OCI-LY7 (cell line): ENCODE data around the gene TXNL4B. TPM values are rescaled to one million over a fixed set of nuclear protein-coding genes. Genes with fewer than 3 reads are reported as not detected.

Experiments used
- total RNA-seq, 2 experiments: library from RNA; depleted of rRNA in 1 of 2; stranded (reverse); fragments of >200 nt in 1 of 2; shearing (Covaris generic) in 1 of 2; gene quantifications; 2 replicates each; pipeline ENCODE4 v1.2.3, GENCODE V29; 2014 to 2022

The TXNL4B gene
- total RNA-seq, 2 experiments from 2014 or later, result 7.9 to 14.5 TPM

Other genes starting within 250 kb of the TXNL4B start
- gene ATXN1L, start 247.6 kb downstream of the TXNL4B start, total RNA-seq (2014; rRNA removed; shearing (Covaris generic)), result 12.5 and 12.8 TPM in 2 replicates
- gene ATXN1L, start 247.6 kb downstream of the TXNL4B start, total RNA-seq (2022), result 19.5 and 19.9 TPM in 2 replicates
- 10.5 and 14.6 TPM in 2 replicates for gene ZNF821, start 209.4 kb downstream of the TXNL4B start, total RNA-seq (2014; rRNA removed; shearing (Covaris generic))
- gene ZNF821, start 209.4 kb downstream of the TXNL4B start, total RNA-seq (2022), result 17.8 and 20.1 TPM in 2 replicates
- gene IST1, start 198.1 kb downstream of the TXNL4B start, total RNA-seq (2014; rRNA removed; shearing (Covaris generic)), result 147 and 152 TPM in 2 replicates
- gene IST1, start 198.1 kb downstream of the TXNL4B start, total RNA-seq (2022), result 200 and 201 TPM in 2 replicates
- gene PKD1L3, start 93.2 kb downstream of the TXNL4B start, total RNA-seq (2014; rRNA removed; shearing (Covaris generic)), result 0.09 TPM in 1 of 2 replicates, not detected in the other
- gene PKD1L3, start 93.2 kb downstream of the TXNL4B start, total RNA-seq (2022), result not detected in 2 replicates
- gene DHODH, start 84.9 kb downstream of the TXNL4B start, total RNA-seq (2014; rRNA removed; shearing (Covaris generic)), result 12.3 and 15.7 TPM in 2 replicates
- 16.6 and 20.9 TPM in 2 replicates for gene DHODH, start 84.9 kb downstream of the TXNL4B start, total RNA-seq (2022)
- gene HP, start 39.1 kb downstream of the TXNL4B start, total RNA-seq (2014; rRNA removed; shearing (Covaris generic)), result not detected in 2 replicates
- gene HP, start 39.1 kb downstream of the TXNL4B start, total RNA-seq (2022), result not detected in 2 replicates
- gene HPR, start 30.4 kb downstream of the TXNL4B start, total RNA-seq (2014; rRNA removed; shearing (Covaris generic)), result not detected in 2 replicates
- not detected in 2 replicates for gene HPR, start 30.4 kb downstream of the TXNL4B start, total RNA-seq (2022)
- 56.6 and 71.9 TPM in 2 replicates for gene DHX38, start 227 bp upstream of the TXNL4B start, total RNA-seq (2014; rRNA removed; shearing (Covaris generic))
- 84.7 and 86.5 TPM in 2 replicates for gene DHX38, start 227 bp upstream of the TXNL4B start, total RNA-seq (2022)
- 2.7 and 3.1 TPM in 2 replicates for gene PMFBP1, start 78.5 kb upstream of the TXNL4B start, total RNA-seq (2014; rRNA removed; shearing (Covaris generic))
- 2.0 and 4.9 TPM in 2 replicates for gene PMFBP1, start 78.5 kb upstream of the TXNL4B start, total RNA-seq (2022)